ENCODE results near the gene SETD4.
A peak's percentile ranks its signal among the peaks of the same experiment; 100 is the strongest.
"Not testable (repeated sequence)": the region's sequence is repeated elsewhere in the genome, so short reads cannot be mapped to it uniquely, and the experiment has no call there.

The SETD4 gene

DNA sequence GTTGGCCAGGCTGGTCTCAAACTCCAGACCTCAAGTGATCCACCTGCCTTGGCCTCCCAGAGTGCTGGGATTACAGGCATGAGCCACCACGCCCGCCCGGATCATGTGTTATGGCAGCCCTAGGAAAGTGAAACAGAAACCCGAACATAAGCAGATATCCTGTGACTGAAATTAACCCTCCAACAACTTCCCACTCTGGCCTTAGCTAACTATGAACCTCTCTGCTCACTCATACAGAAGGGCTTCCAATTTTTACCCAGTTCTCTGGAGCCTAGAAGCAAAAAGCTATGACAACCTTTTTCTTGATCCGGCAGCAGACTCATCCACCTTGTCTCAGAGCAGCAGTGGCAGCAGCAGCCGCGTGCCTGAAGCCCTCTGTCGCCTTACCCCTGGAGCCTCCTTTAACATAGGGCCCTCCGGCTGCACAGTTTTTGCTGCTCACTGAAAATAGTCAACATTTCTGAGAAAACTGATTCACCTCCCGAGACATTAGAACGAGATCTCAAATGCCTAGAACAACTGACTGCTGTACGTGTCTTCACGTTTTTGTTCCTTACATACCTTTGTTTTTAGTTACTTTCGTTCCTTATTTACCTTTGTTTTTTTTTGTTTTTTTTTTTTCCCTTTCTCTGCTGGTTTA lies 18.8 kb upstream of the SETD4 start:
- no peak for DNase-seq (ENCODE audit: low read depth in 2 of 2)

DNA sequence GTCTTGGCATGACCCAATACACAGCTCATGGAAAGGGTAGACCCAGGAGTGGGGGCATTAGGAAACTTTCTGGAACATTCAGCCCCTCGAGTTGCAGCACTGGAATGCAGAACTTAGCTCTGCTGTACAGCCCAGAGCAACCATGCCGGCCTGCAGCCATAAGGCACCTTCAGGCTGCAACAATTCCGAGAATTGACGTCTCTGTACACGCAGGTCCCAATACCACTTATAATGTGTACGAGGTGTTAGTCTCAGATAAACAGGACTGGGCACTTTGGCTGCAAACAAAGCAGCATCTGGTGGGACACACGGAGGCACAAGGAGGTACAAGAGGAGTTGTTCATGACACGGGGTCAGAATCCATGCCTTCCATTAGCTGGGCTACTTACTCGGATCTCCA lies 17.4 kb upstream of the SETD4 start:
- no peak for DNase-seq (ENCODE audit: low read depth in 2 of 2)

DNA sequence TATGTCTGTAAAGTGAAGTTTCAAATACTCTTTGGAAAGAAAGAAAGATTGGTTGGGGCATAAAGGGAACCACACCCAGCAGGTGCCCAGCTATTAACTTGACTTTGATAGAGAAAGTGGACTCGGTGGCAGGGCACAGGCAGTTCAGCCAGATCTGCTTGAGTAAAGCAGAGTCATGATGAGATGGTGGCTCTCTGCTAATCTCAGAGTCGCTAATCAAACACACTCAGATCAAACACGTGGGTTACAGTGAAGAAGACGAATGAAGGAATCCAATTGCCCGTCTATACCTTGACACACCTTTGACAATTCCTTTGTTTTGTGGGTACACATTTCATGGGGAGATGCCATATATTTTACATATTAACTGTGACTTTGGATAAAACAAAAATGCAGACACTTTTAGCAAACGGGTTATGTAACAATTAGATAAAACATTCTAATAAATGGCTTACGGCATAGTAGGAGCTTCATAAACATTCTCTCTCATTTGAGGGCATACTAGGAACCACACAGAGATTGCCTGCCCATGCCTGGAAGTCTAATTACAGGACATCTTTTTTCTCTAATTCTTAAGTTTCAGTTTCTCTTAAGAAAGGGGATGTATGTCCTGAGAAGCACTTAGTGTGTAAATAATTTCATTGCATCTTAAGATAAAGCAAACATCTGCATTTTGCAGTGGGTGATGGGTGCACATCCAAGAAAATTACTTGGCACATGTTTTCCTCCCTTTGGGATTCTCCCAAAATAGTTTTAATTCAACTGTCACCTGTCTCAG lies 16.7 kb upstream of the SETD4 start:
- no peak for DNase-seq (ENCODE audit: low read depth in 2 of 2)

DNA sequence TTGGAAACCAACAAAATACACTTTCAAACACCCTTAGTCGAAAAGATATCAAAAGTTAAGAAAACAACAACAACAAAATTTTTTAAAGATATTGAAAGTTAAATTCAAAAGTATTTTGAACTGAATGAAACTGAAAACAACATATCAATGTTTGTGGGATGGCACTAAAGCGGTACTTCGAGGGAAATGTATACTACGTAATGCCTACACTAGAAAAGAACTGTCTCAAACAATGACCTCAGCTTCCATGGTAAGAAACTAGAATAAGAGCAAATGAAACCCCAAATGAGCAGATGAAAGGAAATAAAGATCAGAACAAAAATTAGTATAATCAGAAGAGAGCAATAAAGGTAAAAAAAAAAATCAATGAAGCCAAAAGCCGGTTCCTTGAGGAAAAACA lies 15.6 kb upstream of the SETD4 start:
- no peak for DNase-seq (ENCODE audit: low read depth in 2 of 2)

DNA sequence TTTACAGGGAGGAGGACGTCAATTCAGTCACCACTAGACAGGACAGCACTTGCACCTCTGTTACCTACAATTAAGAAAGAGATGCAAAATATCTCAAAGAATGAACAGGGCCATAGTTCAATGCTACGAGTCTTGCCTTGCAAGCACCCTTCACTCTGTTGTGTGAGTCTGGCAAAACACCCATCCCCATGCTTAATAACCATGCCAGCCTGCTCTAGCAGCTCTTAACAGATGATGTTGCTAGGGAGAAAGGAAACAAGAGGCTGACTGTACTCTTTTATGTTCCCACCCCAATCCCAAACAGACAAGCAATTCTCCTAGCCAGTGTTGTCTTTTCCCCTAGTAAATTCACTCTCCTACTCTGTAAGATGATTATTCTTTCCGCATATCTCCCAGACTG lies 14.8 kb upstream of the SETD4 start:
- no peak for DNase-seq (ENCODE audit: low read depth in 2 of 2)

- DNase-seq (ENCODE audit: low read depth in 2 of 2): not testable (repeated sequence)
Observed at GRCh38 chr21:36073911-36074310, 13.6 kb upstream of the SETD4 start.

- no peak for DNase-seq (ENCODE audit: low read depth in 2 of 2)
Observed at GRCh38 chr21:36073181-36073580, 12.9 kb upstream of the SETD4 start.

DNA sequence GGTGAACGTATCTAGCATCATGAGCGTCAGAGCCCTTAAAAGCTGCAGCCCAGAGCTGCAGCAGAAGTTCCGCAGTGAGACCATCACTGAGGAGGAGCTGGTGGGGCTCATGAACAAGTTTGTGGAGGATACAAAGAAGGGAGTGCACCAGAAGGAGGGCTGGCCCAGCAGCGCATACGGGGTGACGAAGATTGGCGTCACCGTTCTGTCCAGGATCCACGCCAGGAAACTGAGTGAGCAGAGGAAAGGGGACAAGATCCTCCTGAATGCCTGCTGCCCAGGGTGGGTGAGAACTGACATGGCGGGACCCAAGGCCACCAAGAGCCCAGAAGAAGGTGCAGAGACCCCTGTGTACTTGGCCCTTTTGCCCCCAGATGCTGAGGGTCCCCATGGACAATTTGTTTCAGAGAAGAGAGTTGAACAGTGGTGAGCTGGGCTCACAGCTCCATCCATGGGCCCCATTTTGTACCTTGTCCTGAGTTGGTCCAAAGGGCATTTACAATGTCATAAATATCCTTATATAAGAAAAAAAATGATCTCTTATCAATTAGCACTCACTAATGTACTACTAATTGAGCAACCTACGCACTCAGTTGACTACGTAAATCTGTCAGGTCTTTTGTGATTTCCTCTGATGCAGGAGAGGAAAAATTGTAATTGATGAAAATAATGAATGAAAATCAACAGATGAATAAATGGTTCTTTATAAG lies 12.3 kb upstream of the SETD4 start:
- DNase-seq (ENCODE audit: low read depth in 2 of 2): no peak

DNA sequence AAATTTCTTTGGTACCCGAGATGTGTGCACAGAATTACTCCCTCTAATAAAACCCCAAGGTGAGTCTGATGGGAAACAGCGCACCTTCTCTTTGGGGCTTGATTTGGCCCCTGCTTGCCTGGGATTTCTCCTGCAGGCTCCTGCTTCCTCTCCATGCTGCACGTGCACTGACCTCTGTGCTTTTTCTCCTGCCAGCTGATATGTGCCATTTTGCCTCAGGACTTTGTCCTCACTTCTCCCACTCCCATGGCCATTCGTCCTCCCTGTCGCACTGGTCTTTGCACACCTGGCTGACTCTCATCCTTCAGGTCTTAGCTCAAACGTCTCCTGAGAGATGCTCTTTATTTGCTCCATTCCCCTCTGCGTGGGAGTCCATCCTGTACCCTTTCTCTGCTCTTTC lies 10.7 kb upstream of the SETD4 start:
- DNase-seq (ENCODE audit: low read depth in 2 of 2): no peak

GRCh38 chr21:36069713-36070583 lies 9.6 kb upstream of the SETD4 start, which contains the start of gene CBR1:
CBR1 (plus strand) TSS chr21:36070024; CDS start chr21:36070116, 92 bp downstream.
- peak; percentile 78 to 85 for DNase-seq (ENCODE audit: low read depth in 2 of 2)

DNA sequence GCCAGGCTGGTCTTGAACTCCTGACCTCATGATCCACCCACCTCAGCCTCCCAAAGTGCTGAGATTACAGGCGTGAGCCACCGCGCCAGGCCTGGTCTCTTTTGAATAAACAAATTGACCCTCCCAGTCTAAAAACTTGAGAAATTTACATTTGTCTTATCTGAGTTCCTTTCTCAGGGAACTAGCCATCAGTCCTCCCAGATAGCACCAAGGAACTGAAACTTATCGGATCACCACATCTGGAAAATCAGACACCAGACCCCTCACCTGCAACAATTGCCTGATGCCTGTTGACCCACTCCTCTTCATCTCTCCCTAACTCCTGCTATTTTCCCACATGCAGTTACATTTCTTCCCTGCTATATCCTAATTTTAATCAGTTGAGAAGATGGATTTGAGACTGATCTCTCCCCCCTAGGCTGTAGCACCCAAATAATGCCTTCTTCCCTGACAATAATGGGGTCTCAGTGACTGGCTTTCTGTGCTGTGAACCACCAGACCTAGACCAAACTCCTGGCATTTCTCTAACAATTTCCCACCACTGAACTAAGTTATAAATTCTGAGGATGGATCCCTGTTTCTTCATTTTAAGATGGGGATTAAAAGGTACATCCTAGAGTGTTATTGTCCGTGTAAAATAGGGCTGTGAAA lies 8.5 kb upstream of the SETD4 start:
- no peak for DNase-seq (ENCODE audit: low read depth in 2 of 2)

DNA sequence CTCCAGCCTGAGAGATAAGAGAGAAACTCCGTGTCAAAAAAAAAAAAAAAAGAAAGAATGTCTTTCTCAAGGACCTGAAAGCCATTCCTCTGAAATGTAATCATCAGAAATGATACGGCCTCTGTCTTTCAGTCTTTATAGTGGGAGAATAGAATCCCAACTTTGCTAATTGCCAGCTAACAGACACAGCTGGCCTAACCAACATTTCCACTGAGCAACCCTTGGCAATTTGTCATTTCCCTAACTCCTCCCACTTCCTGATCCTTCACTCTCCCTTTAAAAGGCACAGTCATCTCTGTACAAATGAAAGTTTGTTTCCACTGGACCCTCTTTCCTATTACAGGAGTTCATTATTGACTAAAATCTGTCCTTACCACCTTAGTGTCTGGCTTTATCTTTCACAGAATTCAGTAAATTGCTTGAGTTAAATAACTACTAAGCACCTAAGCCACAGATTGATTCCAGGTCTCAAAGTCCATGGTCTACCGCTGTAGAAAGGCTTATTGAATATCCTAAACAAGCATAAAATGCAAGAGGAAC lies 5.2 kb upstream of the SETD4 start:
- DNase-seq (ENCODE audit: low read depth in 2 of 2): no peak

- no peak for DNase-seq (ENCODE audit: low read depth in 2 of 2)
Observed at GRCh38 chr21:36064085-36064460, 3.7 kb upstream of the SETD4 start.

DNA sequence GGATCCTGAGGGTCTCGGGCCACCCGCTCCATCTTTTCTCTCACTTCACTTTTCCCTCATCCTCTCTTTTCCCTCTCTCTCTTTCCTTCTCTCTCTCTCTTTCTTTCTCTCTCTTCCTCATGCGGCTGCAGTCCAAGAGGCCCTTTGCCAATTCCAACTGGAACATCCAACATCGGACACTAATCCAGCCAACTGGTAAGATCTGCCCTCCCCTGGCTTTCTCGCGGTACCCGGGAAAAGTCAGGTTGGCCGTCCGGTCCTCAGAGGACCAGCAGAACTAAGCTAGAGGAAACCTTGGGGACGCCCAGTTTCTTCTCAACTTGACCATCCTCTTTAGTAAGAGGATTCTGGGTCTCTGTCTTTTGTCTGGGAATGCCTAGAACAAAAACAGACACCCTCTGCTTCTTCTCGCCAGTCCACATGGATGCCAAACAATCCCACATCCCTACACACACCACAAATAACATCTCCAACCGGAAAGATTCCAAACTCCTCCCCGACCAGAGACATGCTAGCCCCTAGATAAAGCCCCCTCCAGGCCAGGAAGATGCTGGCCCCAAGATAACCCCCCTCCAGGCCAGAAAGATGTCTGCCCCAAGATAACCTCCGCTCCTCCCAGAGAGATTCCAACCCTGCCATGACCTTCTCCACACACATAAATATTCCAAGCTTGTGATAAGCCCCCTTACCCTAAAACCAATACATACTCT lies 3.2 kb upstream of the SETD4 start:
- DNase-seq (ENCODE audit: low read depth in 2 of 2): no peak

- DNase-seq (ENCODE audit: low read depth in 2 of 2): no peak
Observed at GRCh38 chr21:36061445-36061844, 1.1 kb upstream of the SETD4 start.

- DNase-seq (ENCODE audit: low read depth in 2 of 2): peak in 1 of 2 donors; percentile 12
Observed at GRCh38 chr21:36059823-36060158, 535 bp downstream of the SETD4 start.

DNA sequence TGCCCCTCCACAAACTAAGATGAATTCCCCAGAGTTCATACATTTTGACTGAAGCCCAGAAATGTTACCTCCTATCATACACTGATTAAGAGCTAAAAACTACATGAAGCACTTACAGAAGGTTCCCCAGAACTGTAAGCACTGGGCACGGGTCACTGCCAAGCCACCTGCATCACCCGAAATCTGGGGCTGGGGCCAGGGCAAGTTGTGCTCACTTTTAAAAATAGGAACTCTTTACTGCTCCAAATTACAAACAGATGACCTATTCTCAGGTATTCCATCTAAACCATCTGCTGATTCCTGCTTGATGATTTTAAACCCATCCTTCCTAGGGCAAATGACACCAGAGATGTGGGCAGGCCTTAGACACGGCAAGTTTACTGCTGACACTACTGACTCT lies 4.8 kb downstream of the SETD4 start:
- no peak for DNase-seq (ENCODE audit: low read depth in 2 of 2)

DNA sequence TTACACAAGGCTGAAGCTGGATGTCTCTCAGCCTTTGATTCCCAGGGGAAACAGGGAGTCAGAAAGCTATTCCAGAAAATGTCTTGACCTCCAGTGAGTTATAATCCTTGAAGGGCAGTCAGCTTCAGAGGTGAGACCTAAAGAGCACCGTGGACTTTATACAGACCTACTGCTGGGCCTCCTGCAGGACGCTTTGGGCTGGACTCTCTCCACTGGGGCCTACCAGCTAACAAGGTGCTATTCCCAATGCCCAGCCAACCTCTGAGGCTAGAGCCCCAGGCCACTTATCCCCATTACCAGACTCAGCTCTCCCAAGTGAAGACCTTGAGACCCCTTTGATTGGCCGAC lies 6.6 kb downstream of the SETD4 start:
- DNase-seq (ENCODE audit: low read depth in 2 of 2): no peak

DNA sequence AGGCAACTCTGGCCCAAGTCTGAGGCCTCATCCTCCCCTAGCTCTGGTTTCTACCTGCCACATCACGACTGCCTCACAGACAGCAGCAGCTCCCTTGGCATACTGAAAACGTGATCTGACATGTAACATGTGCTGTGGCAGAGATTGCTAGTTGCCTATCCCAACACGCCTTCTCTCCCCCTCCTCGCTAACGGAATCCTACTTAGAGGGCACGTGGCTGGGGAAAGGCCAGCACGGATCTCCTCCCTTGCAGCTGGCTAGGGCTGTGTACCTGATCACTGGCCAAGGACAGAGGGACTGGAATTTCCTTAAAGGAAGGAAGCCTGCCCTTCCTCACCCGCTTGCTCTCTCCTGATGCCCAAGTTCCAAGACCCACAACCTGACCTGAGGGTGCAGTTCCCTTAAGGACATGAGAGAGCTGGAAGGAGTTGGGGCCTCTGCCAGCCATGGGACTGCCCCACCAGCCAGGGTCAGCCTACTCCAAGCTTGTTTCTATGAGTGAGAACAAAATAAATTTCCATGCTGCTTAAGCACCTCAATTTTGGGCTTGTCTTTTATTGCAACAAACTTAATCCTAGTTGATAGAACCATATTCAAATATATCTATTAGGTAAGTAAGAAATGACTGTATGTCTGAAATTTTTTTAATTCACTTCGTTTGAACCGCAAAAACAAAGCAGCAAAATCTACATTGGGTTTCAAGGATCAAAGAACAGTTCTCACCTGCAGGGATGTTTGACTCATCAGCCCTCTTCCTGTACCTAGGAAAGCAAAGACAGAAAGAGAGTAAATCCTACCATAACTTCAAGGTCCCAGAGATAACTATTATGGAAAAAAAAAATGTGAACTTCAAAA lies 7.2 kb downstream of the SETD4 start:
- DNase-seq (ENCODE audit: low read depth in 2 of 2): no peak

- no peak for DNase-seq (ENCODE audit: low read depth in 2 of 2)
Observed at GRCh38 chr21:36048357-36048756, 12.0 kb downstream of the SETD4 start.

Data from stimulated activated CD8-positive, alpha-beta memory T cell treated with anti-CD3 and anti-CD28 coated beads, Interleukin-7, amount 100 ng/mL, for 4 hours (primary cell).